HCT116 (cell line): ENCODE data around the gene INTS1. TPM values are rescaled to one million over a fixed set of nuclear protein-coding genes. Genes with fewer than 3 reads are reported as not detected.

Source experiments
- ATAC-seq: fragments of 200-7000 bp; cut with Tn5 transposase; 2 replicates; pipeline ENCODE4 v1.9.1; 2020; ENCODE audit warnings: mild to moderate bottlenecking, moderate library complexity
- BruUV-seq: library from RNA; stranded (reverse); fragments of 400-500 nt; replicated peaks from 2 replicates; lab custom pipeline; 2021; lab: Mats Ljungman, UMichigan
- CTCF ChIA-PET: fragments of 300-600 bp; sonication (Branson Sonifier 250); formaldehyde crosslinking; loops from one replicate; lab custom pipeline; 2021; ENCODE audit warnings: antibody characterized with exemption; lab: Charles Lee
- POLR2A ChIA-PET: fragments of 300-600, 350-600 bp; sonication (Branson Sonifier 250); formaldehyde crosslinking; loops from one replicate; lab custom pipeline; 2021; ENCODE audit warnings: antibody characterized with exemption; lab: Charles Lee
- RAD21 ChIA-PET, 2 experiments: fragments of 300-600 bp; sonication (Branson Sonifier 250); formaldehyde crosslinking; loops; one replicate each; lab custom pipeline; 2023; ENCODE audit warnings: low total read pairs in 2 of 2; ENCODE audit not compliant: uncharacterized antibody in 2 of 2, unreplicated experiment in 2 of 2, low non-redundant PET in 1 of 2; lab: Charles Lee
- DNase-seq: peaks from one replicate; pipeline ENCODE4 v3.0.0-alpha.2; 2010; ENCODE audit warnings: low read depth, low spot score
- H2AFZ ChIP-seq: fragments of 200-600 bp; shearing (Covaris generic), sonication (generic); 2 replicates; pipeline ENCODE4 v1.6.1; 2017; ENCODE audit warnings: low read depth, mixed run types, mixed read lengths, antibody characterized with exemption, low read length; ENCODE audit not compliant: poor library complexity, severe bottlenecking
- H3K27ac ChIP-seq: 2 replicates; pipeline ENCODE4 v1.5.1; 2012; ENCODE audit warnings: low read depth, low read length
- H3K27me3 ChIP-seq: fragments of 200-600 bp; sonication (generic); 2 replicates; pipeline ENCODE4 v1.6.1; 2016; ENCODE audit warnings: mixed run types, low read length, mixed read lengths; ENCODE audit not compliant: insufficient read depth
- H3K36me3 ChIP-seq, 2 experiments: fragments of 200-500 bp in 1 of 2; fragments of 200-600 bp in 1 of 2; sonication (Bioruptor generic) in 1 of 2; sonication (generic) in 1 of 2; 2 replicates each; pipeline versions ENCODE4 v1.5.1 to v1.6.1; 2014 to 2016; ENCODE audit warnings: low read length in 2 of 2, inconsistent platforms in 1 of 2, mixed read lengths in 1 of 2, mixed run types in 1 of 2; ENCODE audit not compliant: insufficient read depth in 2 of 2, control insufficient read depth in 1 of 2
- H3K4me1 ChIP-seq, 2 experiments: fragments of 200-600 bp in 1 of 2; sonication (generic) in 1 of 2; 2 replicates each; pipeline versions ENCODE4 v1.5.1 to v1.6.1; 2012 to 2017; ENCODE audit warnings: low read length in 2 of 2, inconsistent platforms in 1 of 2, mild to moderate bottlenecking in 1 of 2, mixed read lengths in 1 of 2, mixed run types in 1 of 2, moderate library complexity in 1 of 2; ENCODE audit not compliant: insufficient read depth in 2 of 2, control insufficient read depth in 1 of 2
- H3K4me2 ChIP-seq: fragments of 200-600 bp; sonication (generic); 2 replicates; pipeline ENCODE4 v1.6.1; 2017; ENCODE audit warnings: mixed run types, low read length, mixed read lengths
- H3K4me3 ChIP-seq, 2 experiments: fragments of 200-600 bp in 1 of 2; sonication (generic) in 1 of 2; replicated peaks in 1 of 2; 2 replicates each; pipeline ENCODE4 v1.5.1; 2011 to 2016; ENCODE audit warnings: low read length in 2 of 2, control low read depth in 1 of 2, low read depth in 1 of 2, mild to moderate bottlenecking in 1 of 2, mixed read lengths in 1 of 2, mixed run types in 1 of 2
- H3K79me2 ChIP-seq: fragments of 200-600 bp; sonication (generic); 2 replicates; pipeline ENCODE4 v1.6.1; 2017; ENCODE audit warnings: mild to moderate bottlenecking, mixed run types, low read length, moderate library complexity, mixed read lengths; ENCODE audit not compliant: insufficient read depth
- H3K9ac ChIP-seq: fragments of 200-600 bp; sonication (generic); 2 replicates; pipeline ENCODE4 v1.6.1; 2016; ENCODE audit warnings: low read length, mixed read lengths
- H3K9me2 ChIP-seq: fragments of 200-600 bp; sonication (generic), shearing (Covaris generic); 2 replicates; pipeline ENCODE4 v1.6.1; 2017; ENCODE audit warnings: mixed run types, mild to moderate bottlenecking, moderate library complexity; ENCODE audit not compliant: insufficient read depth
- H3K9me3 ChIP-seq, 2 experiments: fragments of 200-500 bp in 1 of 2; fragments of 200-600 bp in 1 of 2; sonication (Bioruptor generic) in 1 of 2; sonication (generic) in 1 of 2; 2 replicates each; pipeline ENCODE4 v1.6.1; 2014 to 2017; ENCODE audit warnings: low read length in 2 of 2, mixed read lengths in 2 of 2, inconsistent platforms in 1 of 2, low read depth in 1 of 2, mild to moderate bottlenecking in 1 of 2, mixed run types in 1 of 2, moderate library complexity in 1 of 2; ENCODE audit not compliant: control insufficient read depth in 1 of 2, insufficient read depth in 1 of 2
- H4K20me1 ChIP-seq: fragments of 200-600 bp; sonication (generic), shearing (Covaris generic); 2 replicates; pipeline ENCODE4 v1.6.1; 2017; ENCODE audit warnings: mixed run types, mild to moderate bottlenecking, moderate library complexity; ENCODE audit not compliant: insufficient read depth
- ELF1 ChIP-seq: IDR thresholded peaks from 2 replicates; pipeline ENCODE4 v1.6.1; 2012; ENCODE audit warnings: low read depth, borderline replicate concordance
- FOSL1 ChIP-seq: IDR thresholded peaks from 2 replicates; pipeline ENCODE4 v1.6.1; 2012; ENCODE audit warnings: low read depth
- POLR2A ChIP-seq: IDR thresholded peaks from 2 replicates; pipeline ENCODE4 v1.7.0; 2011; ENCODE audit warnings: borderline replicate concordance; ENCODE audit not compliant: insufficient read depth, insufficient read length; ENCODE audit errors: extremely low read depth
- POLR2AphosphoS5 ChIP-seq: IDR thresholded peaks from 2 replicates; pipeline ENCODE4 v1.6.1; 2011; ENCODE audit warnings: mild to moderate bottlenecking, low read depth, low read length, moderate library complexity
- RAD21 ChIP-seq: IDR thresholded peaks from 2 replicates; pipeline ENCODE4 v1.6.1; 2012; ENCODE audit warnings: low read depth, mild to moderate bottlenecking
- SP1 ChIP-seq: IDR thresholded peaks from 2 replicates; pipeline ENCODE4 v1.6.1; 2012; ENCODE audit warnings: low read depth
- YY1 ChIP-seq: IDR thresholded peaks from 2 replicates; pipeline ENCODE4 v1.6.1; 2011; ENCODE audit warnings: low read length, low read depth, moderate library complexity, mild to moderate bottlenecking; ENCODE audit not compliant: insufficient replicate concordance; ENCODE audit errors: extremely low read depth
- intact Hi-C: fragments of 100-400 bp; cut with micrococcal nuclease; formaldehyde crosslinking; loops from 2 replicates; pipeline ENCODE4 v1.10.0; 2022
- total RNA-seq: library from RNA; stranded (reverse); gene quantifications from one replicate; pipeline ENCODE4 v1.2.1, GENCODE V29; 2021; ENCODE audit not compliant: unreplicated experiment
- TF ChIP-seq, protein P1 (sequence below), 3 experiments: fragments of 200-600 bp in 1 of 3; sonication (generic) in 1 of 3; IDR thresholded peaks in 2 of 3; conservative IDR thresholded peaks in 1 of 3; 2 replicates each; pipeline ENCODE4 v1.5.1; 2012 to 2017; ENCODE audit warnings: low read depth in 2 of 3, low read length in 2 of 3, antibody characterized with exemption in 1 of 3, borderline replicate concordance in 1 of 3, control low read depth in 1 of 3, mild to moderate bottlenecking in 1 of 3, mixed read lengths in 1 of 3, mixed run types in 1 of 3, moderate library complexity in 1 of 3; ENCODE audit not compliant: insufficient read depth in 1 of 3
- TF ChIP-seq, protein P2 (sequence below): IDR thresholded peaks from 2 replicates; pipeline ENCODE4 v1.6.1; 2012

Gene INTS1
- total RNA-seq, 1 experiment from 2014 or later, result 167 TPM

DNA sequence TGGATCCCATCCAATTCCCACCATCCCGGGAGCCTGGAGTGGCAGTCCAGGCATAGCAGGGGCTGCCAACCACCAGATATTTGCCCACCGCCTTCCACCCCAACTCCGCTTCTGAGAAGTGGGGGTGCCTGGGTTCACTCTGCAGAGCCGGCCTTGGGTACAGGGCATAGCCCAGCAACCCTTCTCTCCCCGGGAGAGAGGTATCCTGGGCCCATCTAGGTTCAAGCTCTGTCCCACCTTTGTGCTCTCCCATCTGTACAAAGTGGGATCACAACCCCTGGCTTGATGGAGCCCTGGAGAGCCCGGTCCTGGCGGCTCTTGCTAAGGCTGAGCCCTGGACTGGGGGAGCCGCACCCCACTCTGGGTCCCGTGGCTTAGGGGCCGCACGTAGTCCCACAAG lies 57.1 kb downstream of the INTS1 start:
- H3K4me2 ChIP-seq, result no peak overlapping the region
- no peaks in the 10 kb centered on the region for H4K20me1 ChIP-seq
- POLR2A ChIA-PET, result no interaction called here
- H3K9me3 ChIP-seq, result no peaks in the 10 kb centered on the region
- H3K4me1 ChIP-seq, result peaks cover 0 to 3% of the 10 kb centered on the region in 2 experiments; a peak in 2 of 4 replicates
- H3K36me3 ChIP-seq, result no peaks in the 10 kb centered on the region; a peak in 1 of 4 replicates
- RAD21 ChIA-PET, result no interaction called here
- no peak overlapping the region for H2AFZ ChIP-seq
- TF ChIP-seq YY1, result no peak
- TF ChIP-seq SP1, result no peak
- no peak for TF ChIP-seq POLR2AphosphoS5
- TF ChIP-seq POLR2A, result no peak
- TF ChIP-seq, protein P1, sequence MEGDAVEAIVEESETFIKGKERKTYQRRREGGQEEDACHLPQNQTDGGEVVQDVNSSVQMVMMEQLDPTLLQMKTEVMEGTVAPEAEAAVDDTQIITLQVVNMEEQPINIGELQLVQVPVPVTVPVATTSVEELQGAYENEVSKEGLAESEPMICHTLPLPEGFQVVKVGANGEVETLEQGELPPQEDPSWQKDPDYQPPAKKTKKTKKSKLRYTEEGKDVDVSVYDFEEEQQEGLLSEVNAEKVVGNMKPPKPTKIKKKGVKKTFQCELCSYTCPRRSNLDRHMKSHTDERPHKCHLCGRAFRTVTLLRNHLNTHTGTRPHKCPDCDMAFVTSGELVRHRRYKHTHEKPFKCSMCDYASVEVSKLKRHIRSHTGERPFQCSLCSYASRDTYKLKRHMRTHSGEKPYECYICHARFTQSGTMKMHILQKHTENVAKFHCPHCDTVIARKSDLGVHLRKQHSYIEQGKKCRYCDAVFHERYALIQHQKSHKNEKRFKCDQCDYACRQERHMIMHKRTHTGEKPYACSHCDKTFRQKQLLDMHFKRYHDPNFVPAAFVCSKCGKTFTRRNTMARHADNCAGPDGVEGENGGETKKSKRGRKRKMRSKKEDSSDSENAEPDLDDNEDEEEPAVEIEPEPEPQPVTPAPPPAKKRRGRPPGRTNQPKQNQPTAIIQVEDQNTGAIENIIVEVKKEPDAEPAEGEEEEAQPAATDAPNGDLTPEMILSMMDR (IDR thresholded peaks at IDR 0.05 in 2 of 3, conservative IDR thresholded peaks at IDR 0.05 in 1 of 3; ENCODE audit: borderline replicate concordance in 1 of 3, insufficient read depth in 1 of 3, low read depth in 2 of 3, low read length in 2 of 3), result no peak
- no peak for TF ChIP-seq RAD21
- TF ChIP-seq ELF1, result no peak
- TF ChIP-seq, protein P2, sequence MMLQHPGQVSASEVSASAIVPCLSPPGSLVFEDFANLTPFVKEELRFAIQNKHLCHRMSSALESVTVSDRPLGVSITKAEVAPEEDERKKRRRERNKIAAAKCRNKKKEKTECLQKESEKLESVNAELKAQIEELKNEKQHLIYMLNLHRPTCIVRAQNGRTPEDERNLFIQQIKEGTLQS, result no peak
- no peak for TF ChIP-seq FOSL1
- no peaks in the 10 kb centered on the region for H3K27me3 ChIP-seq
- H3K4me3 ChIP-seq, result no peak overlapping the region
- no peak overlapping the region for H3K9ac ChIP-seq
- DNase-seq (no peak), ATAC-seq (peak; percentile 14)
- no TSS peak for BruUV-seq
- peak overlapping the region; percentile 67; the same call in 1 of the 2 replicates for H3K27ac ChIP-seq
- CTCF ChIA-PET, result no interaction called here
- H3K9me2 ChIP-seq, result no peaks in the 10 kb centered on the region
- intact Hi-C loops, result no loop called here
- H3K79me2 ChIP-seq, result peaks cover 14% of the 10 kb centered on the region; the same call in 1 of the 2 replicates
